Measurements from ENCODE around the gene PKHD1. TPM values are rescaled to one million over a fixed set of nuclear protein-coding genes. Genes with fewer than 3 reads are reported as not detected.

Gene PKHD1
- total RNA-seq, 1 donor from 2014 or later, result not detected

DNA sequence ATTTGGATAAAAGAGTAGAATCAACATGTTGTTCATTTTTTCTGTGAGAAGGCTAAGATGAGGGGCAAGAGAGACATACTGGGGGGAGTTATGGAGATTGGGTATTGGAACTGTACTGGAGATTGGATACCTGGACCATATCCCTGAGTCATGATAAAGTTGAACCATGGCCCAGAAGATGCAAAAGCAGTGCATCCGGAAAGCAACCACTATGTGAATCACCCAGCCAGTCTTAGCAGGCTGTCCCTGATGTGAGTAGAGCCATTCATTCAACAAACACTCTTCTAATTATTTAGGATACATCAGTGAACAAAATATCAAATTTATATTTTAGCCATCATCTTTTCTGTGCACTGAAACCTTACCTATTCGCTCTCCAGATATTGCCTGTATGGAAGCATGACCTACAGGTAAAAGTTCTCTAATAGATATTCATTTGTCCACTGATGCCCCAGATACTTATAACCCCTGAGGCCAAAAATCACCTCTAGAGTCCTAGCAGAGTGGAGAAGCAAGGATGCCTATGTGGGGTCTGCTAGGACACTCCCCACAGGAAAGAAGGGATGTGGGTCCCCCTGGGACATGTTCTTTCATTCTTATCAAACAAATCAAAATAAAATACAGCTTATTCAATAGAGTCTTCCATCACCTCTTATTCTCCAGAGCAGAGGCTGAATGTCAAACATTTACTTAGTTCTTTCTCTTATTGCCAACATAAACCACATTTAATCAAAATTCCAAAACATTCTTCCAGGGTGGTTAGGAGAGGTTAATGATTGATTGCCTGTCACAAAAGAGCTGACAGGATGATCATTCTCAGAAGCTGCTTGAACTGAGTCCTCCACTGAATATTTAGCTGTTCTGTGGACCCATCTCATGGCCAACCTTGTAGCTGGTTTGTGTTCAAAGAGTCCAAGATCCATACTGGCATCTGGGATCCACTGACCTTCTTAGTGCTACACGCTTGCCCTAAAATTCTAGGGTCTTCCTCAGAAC, 37.0 kb upstream of the PKHD1 start:
- no peak overlapping the region for H3K4me3 Mint-ChIP-seq (ENCODE audit: low read depth)
- no peaks in the 10 kb centered on the region for H3K36me3 Mint-ChIP-seq (ENCODE audit: low read depth)
- H3K4me1 Mint-ChIP-seq (ENCODE audit: low read depth), result no peaks in the 10 kb centered on the region
- peaks cover 14% of the 10 kb centered on the region for H3K27me3 Mint-ChIP-seq (ENCODE audit: low read depth)
- no peak overlapping the region for H3K27ac Mint-ChIP-seq
- intact Hi-C loops (cut with micrococcal nuclease), result no loop called here
- peaks cover 2% of the 10 kb centered on the region for H3K9me3 Mint-ChIP-seq
- no peak for DNase-seq (ENCODE audit: low spot score)

DNA sequence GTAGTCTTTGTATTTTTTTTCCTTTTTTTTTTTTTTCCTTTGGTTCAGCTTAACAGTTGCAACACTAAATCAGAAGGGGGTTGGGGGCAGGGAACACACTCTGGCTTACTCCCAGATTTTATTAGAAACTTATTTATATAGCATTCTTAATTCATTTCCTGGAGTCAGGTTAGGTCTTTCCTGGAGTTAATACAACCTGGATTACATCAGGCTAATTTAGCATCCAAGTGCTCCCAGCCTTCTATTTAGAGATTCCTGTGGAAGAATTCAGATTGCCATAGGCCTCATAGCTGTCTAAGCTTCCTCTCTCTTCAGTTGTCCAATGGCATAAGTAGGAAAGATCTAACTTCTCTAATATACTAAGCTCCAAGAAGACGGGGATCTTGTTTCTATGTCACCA, 35.8 kb upstream of the PKHD1 start:
- H3K9me3 Mint-ChIP-seq, result peaks cover 3% of the 10 kb centered on the region
- no peak for DNase-seq (ENCODE audit: low spot score)
- H3K27ac Mint-ChIP-seq, result no peak overlapping the region
- intact Hi-C loops (cut with micrococcal nuclease), result no loop called here
- H3K27me3 Mint-ChIP-seq (ENCODE audit: low read depth), result peaks cover 15% of the 10 kb centered on the region
- H3K36me3 Mint-ChIP-seq (ENCODE audit: low read depth), result no peaks in the 10 kb centered on the region
- H3K4me3 Mint-ChIP-seq (ENCODE audit: low read depth), result no peak overlapping the region
- H3K4me1 Mint-ChIP-seq (ENCODE audit: low read depth), result no peaks in the 10 kb centered on the region

DNA sequence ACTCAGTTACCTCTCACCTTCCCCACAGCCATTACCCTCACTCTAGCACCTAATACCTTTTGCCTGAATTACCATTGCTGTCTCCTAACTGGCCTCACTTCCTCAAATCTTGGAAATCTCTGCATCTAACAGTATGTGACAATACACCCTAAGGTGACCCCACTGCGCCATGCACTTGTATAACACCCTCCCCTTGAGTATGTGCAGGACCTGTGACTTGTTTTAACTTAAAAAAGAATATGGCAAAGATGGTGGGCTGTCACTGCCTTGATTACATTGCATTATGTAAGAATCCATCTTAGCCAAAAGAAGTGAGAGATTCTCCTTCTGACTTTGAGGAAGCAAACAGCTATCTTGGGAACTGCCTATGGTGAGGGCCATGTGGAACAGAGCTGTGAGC, 29.9 kb upstream of the PKHD1 start:
- H3K36me3 Mint-ChIP-seq (ENCODE audit: low read depth), result no peaks in the 10 kb centered on the region

DNA sequence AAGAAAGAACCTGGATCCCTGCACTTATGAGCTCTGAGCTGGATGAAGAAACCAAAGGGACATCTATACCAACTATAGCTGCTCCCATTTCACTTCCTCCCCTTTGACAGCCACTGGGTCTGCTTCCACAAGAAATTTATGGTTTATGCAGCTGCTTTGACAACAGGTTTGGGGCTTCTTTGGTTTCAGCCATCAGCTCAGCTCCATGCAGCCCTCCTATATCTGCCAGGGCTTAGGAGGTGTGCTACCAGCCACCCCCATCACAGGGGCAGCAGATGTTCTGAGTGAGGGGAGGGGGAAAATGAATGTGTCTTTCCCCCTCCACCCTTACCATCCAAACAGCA, 29.2 kb upstream of the PKHD1 start:
- no peak for DNase-seq (ENCODE audit: low spot score)
- Mint-ChIP-seq H3K4me1 (ENCODE audit: low read depth) (no peaks in the 10 kb centered on the region), H3K27me3 (ENCODE audit: low read depth) (peaks cover 12% of the 10 kb centered on the region), H3K36me3 (ENCODE audit: low read depth) (no peaks in the 10 kb centered on the region), H3K9me3 (peaks cover 11% of the 10 kb centered on the region), H3K27ac (no peak overlapping the region), H3K4me3 (ENCODE audit: low read depth) (no peak overlapping the region)
- intact Hi-C loops (cut with micrococcal nuclease), result no loop called here

More for the DNA sequence above, 29.9 kb upstream of the PKHD1 start:
- Mint-ChIP-seq H3K4me3 (ENCODE audit: low read depth) (no peak overlapping the region), H3K27me3 (ENCODE audit: low read depth) (peaks cover 12% of the 10 kb centered on the region), H3K4me1 (ENCODE audit: low read depth) (no peaks in the 10 kb centered on the region), H3K27ac (no peak overlapping the region), H3K9me3 (peaks cover 5% of the 10 kb centered on the region)
- intact Hi-C loops (cut with micrococcal nuclease), result no loop called here
- DNase-seq (ENCODE audit: low spot score), result no peak

DNA sequence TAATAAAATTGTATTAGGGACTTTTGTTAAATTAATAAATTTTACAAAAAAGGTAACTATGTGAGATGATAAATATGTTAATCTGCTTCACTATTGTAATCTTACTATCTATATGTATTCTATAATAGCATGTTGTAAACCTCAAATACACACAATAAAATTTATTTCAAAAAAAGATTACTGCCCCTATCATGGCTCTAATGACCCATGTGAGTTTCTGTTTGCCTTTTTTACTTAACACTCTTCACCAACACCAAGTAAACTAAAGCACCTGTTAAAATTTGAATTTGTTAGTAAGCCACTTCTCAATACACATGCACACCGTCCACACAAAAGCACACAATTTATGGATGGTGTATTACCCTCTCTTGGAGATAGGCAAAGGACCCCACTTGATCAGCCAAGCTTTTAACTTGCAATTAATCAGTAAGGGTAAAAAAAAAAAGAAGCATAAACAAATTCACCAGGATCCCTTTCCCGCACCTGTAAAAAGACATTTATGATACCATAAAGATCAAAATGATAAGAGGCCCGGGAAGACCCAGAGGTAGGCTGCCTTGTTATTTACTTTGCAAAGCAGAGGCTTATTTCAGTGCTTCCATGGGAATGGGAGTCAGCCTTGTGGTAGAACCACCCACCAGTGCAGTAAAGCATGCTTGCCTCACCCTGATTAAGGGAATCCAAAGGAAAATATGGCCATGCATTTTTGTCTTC, 28.6 kb upstream of the PKHD1 start:
- H3K27ac Mint-ChIP-seq, result no peak overlapping the region

DNA sequence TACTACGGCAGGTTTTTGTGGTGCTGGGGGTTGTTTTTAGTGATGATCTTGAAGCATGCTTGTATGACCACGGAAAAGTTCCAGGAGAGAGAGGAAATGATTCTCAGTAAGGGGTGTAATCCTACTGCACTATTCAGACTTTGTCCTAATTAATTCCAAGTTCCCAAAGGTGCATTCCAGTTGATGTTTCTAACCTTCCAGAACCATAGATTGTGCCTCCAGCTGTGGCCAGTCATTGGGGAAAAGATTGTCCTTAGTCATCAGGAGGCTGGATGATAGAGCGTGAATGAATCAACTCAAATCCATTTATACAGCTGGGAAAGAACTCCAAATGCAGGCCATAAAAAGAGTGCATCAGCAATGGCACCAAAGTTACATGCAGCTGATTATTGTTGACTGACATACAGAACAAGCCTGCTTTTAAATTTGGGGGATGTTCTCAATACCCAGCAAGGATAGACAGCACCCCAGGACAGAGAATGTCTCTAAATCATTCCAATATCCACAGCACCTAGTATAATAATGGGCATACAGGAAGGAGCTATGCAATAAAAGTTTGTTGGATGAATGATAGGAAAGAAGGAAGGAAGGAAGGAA, 27.8 kb upstream of the PKHD1 start:
- no peak overlapping the region for H3K4me3 Mint-ChIP-seq (ENCODE audit: low read depth)
- no peaks in the 10 kb centered on the region for H3K4me1 Mint-ChIP-seq (ENCODE audit: low read depth)

More for the DNA sequence above, 28.6 kb upstream of the PKHD1 start:
- no peaks in the 10 kb centered on the region for H3K36me3 Mint-ChIP-seq (ENCODE audit: low read depth)
- intact Hi-C loops (cut with micrococcal nuclease), result no loop called here
- DNase-seq (ENCODE audit: low spot score), result no peak
- H3K27me3 Mint-ChIP-seq (ENCODE audit: low read depth), result peaks cover 12% of the 10 kb centered on the region
- no peaks in the 10 kb centered on the region for H3K4me1 Mint-ChIP-seq (ENCODE audit: low read depth)
- H3K4me3 Mint-ChIP-seq (ENCODE audit: low read depth), result no peak overlapping the region
- peaks cover 15% of the 10 kb centered on the region for H3K9me3 Mint-ChIP-seq

DNA sequence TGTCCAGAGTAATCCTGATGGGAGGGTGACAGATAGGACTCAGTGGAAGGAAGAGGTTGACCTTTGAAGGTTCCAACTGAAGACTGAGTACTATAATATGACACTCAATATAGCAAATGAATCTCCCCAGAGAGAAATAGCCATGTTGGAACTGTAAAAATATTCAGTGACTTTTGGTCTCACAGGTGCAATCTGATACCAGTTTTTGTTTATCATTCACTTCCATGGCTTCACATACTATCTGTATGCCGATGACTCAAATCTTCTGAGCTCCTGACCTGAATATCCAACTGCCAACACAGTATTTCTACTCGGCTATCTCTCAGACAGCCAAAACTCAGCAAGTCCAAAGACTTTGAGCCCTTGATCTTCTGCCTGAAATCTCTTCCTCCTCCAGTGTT, 21.8 kb upstream of the PKHD1 start:
- Mint-ChIP-seq H3K4me3 (ENCODE audit: low read depth) (no peak overlapping the region), H3K9me3 (peaks cover 11% of the 10 kb centered on the region), H3K27ac (no peak overlapping the region), H3K36me3 (ENCODE audit: low read depth) (no peaks in the 10 kb centered on the region), H3K4me1 (ENCODE audit: low read depth) (no peaks in the 10 kb centered on the region), H3K27me3 (ENCODE audit: low read depth) (peaks cover 4% of the 10 kb centered on the region)
- DNase-seq (ENCODE audit: low spot score), result no peak
- intact Hi-C loops (cut with micrococcal nuclease), result no loop called here

More for the DNA sequence above, 27.8 kb upstream of the PKHD1 start:
- H3K27ac Mint-ChIP-seq, result no peak overlapping the region
- intact Hi-C loops (cut with micrococcal nuclease), result no loop called here
- DNase-seq (ENCODE audit: low spot score), result no peak
- H3K27me3 Mint-ChIP-seq (ENCODE audit: low read depth), result peaks cover 12% of the 10 kb centered on the region
- H3K9me3 Mint-ChIP-seq, result peaks cover 15% of the 10 kb centered on the region
- H3K36me3 Mint-ChIP-seq (ENCODE audit: low read depth), result no peaks in the 10 kb centered on the region

DNA sequence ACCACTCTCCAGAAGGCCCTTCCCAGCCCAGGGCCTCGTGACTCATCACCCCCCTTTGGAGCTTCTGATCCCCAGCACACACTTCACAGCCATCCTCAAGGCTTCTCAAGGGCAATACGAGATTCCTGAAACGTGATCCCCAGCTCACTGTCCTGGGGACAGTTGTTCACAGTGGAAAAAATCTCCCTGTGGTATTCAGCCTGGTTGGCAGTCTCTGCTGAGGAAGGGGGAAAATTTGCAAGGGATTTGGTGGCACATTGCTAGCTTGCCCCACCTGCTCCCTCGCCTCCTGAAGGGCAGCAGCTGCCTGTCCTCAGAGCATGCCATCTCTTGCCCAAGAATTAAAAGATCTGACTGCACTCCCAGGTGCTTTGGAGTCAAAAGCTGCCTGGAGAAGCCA, 20.7 kb upstream of the PKHD1 start:
- Mint-ChIP-seq H3K27me3 (ENCODE audit: low read depth) (peaks cover 8% of the 10 kb centered on the region), H3K27ac (no peak overlapping the region), H3K4me1 (ENCODE audit: low read depth) (no peaks in the 10 kb centered on the region), H3K4me3 (ENCODE audit: low read depth) (no peak overlapping the region), H3K36me3 (ENCODE audit: low read depth) (no peaks in the 10 kb centered on the region), H3K9me3 (peaks cover 11% of the 10 kb centered on the region)
- no peak for DNase-seq (ENCODE audit: low spot score)
- intact Hi-C loops (cut with micrococcal nuclease), result no loop called here

DNA sequence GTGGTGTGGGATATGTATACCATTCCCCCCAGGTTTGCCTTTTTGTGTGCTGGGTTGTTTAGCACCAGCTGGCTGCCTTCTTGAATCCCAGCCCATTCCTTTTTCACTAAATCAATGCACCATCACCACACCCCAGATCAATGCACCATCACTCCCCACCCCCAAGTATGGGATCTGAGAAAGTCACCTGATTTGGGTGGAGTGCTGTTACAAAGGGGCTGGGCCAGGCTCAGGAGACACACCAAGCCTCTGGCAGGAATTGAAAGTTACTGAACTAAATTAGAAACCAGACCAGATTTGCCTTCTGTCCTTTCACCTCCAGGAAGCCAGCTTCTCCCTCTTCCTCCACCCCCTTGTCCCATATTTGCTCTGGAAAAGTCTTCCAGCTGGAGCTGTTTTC, 19.6 kb upstream of the PKHD1 start:
- peaks cover 14% of the 10 kb centered on the region for H3K27me3 Mint-ChIP-seq (ENCODE audit: low read depth)
- H3K4me3 Mint-ChIP-seq (ENCODE audit: low read depth), result no peak overlapping the region
- H3K36me3 Mint-ChIP-seq (ENCODE audit: low read depth), result no peaks in the 10 kb centered on the region
- intact Hi-C loops (cut with micrococcal nuclease), result no loop called here
- no peaks in the 10 kb centered on the region for H3K4me1 Mint-ChIP-seq (ENCODE audit: low read depth)
- DNase-seq (ENCODE audit: low spot score), result no peak
- H3K9me3 Mint-ChIP-seq, result peaks cover 7% of the 10 kb centered on the region
- H3K27ac Mint-ChIP-seq, result no peak overlapping the region

DNA sequence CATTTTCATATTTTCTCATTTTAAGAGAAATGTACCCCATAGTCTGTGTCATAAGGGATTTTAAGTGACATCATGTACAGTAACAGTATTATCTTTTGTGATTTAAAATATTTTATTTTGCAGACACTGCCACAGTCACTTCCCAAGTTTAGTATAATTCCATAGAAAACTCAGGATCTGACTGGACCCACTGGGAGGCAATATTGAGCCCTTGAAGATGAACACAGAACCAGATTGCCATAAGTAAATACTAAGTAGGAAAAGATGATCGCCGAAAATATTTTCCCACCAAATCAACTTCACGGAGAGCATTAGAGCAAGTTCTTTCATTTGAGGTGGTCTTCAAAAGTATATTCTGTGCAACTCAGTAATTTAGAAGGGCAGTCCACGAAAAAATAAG, 17.6 kb upstream of the PKHD1 start:
- H3K4me3 Mint-ChIP-seq (ENCODE audit: low read depth), result no peak overlapping the region
- DNase-seq (ENCODE audit: low spot score), result no peak
- H3K36me3 Mint-ChIP-seq (ENCODE audit: low read depth), result no peaks in the 10 kb centered on the region

DNA sequence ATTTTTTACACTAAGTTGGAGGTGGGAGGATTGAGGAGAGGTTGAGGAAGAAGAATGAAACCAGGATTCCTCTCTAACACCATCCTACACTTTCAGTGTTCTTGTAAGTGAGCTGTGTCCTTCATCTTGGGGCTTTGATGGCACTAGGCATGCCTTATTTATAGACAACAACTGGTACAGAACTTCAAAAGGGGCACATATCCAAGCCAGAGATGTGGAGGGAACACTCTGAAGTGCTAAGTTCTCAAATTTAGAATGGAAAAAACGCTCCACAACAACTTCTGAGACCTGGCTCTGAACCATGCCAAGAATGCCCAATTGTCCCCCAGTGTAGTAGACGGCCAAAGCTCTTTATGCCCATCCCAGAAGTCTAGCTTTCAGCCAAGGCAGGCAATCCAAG, 16.2 kb upstream of the PKHD1 start:
- no peak for DNase-seq (ENCODE audit: low spot score)
- Mint-ChIP-seq H3K27me3 (ENCODE audit: low read depth) (peaks cover 28% of the 10 kb centered on the region), H3K27ac (no peak overlapping the region), H3K4me3 (ENCODE audit: low read depth) (no peak overlapping the region), H3K36me3 (ENCODE audit: low read depth) (no peaks in the 10 kb centered on the region), H3K9me3 (no peaks in the 10 kb centered on the region), H3K4me1 (ENCODE audit: low read depth) (no peaks in the 10 kb centered on the region)
- intact Hi-C loops (cut with micrococcal nuclease), result no loop called here

More for the DNA sequence above, 17.6 kb upstream of the PKHD1 start:
- peaks cover 29% of the 10 kb centered on the region for H3K27me3 Mint-ChIP-seq (ENCODE audit: low read depth)
- no peaks in the 10 kb centered on the region for H3K9me3 Mint-ChIP-seq
- no peaks in the 10 kb centered on the region for H3K4me1 Mint-ChIP-seq (ENCODE audit: low read depth)
- no peak overlapping the region for H3K27ac Mint-ChIP-seq
- intact Hi-C loops (cut with micrococcal nuclease), result no loop called here

DNA sequence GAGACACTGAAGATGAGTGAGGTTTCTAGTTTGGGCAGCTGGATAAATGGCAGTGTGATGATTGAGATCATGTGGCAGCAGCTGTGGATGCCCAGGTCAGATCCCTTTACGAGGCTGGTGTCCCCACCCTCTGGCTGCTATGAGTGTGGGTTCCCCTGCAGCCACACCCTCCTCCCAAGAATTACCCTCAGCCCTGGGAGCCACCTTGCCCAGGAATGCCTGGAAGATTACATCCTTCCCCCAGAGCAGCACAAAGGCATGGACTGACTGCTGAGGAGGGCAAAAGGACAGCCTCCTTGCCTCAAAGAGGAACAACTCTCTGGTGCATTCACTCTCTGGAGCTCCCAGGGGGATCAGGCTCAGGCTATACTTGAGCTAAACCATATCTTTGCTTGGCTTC, 15.0 kb upstream of the PKHD1 start:
- H3K36me3 Mint-ChIP-seq (ENCODE audit: low read depth), result no peaks in the 10 kb centered on the region

DNA sequence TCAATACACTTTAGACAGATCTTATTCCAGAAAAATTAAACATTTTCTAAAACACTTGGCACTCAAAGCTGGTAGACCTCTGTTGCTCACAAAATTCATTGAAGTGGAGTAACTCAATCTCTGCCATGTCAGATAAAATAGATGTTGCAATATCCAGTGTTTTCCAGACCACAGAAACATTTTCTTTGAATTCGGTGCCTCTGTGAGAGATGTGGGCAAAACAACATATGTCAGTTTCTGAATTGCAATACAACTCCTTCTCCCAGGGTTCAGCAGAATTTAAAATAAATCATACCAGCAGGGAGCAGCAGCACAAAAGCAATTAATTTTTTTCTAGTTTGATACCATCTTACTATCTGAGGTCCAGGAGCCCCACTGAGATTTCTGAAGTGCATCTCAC, 11.3 kb upstream of the PKHD1 start:
- H3K27me3 Mint-ChIP-seq (ENCODE audit: low read depth), result peaks cover 26% of the 10 kb centered on the region
- peaks cover 4% of the 10 kb centered on the region for H3K9me3 Mint-ChIP-seq
- H3K27ac Mint-ChIP-seq, result no peak overlapping the region
- no peak for DNase-seq (ENCODE audit: low spot score)
- H3K4me1 Mint-ChIP-seq (ENCODE audit: low read depth), result no peaks in the 10 kb centered on the region
- intact Hi-C loops (cut with micrococcal nuclease), result loop anchor here (1.0 kb wide), 1 partner anchor 165 kb away; no protein-coding TSS in a partner anchor
- H3K36me3 Mint-ChIP-seq (ENCODE audit: low read depth), result no peaks in the 10 kb centered on the region
- no peak overlapping the region for H3K4me3 Mint-ChIP-seq (ENCODE audit: low read depth)

More for the DNA sequence above, 15.0 kb upstream of the PKHD1 start:
- Mint-ChIP-seq H3K4me1 (ENCODE audit: low read depth) (no peaks in the 10 kb centered on the region), H3K27me3 (ENCODE audit: low read depth) (peaks cover 26% of the 10 kb centered on the region), H3K27ac (no peak overlapping the region), H3K4me3 (ENCODE audit: low read depth) (no peak overlapping the region), H3K9me3 (no peaks in the 10 kb centered on the region)
- intact Hi-C loops (cut with micrococcal nuclease), result no loop called here
- DNase-seq (ENCODE audit: low spot score), result no peak
